ENCODE results near the gene NFIC.
"Not testable (repeated sequence)": the region's sequence is repeated elsewhere in the genome, so short reads cannot be mapped to it uniquely, and the experiment has no call there.

Gene NFIC

DNA sequence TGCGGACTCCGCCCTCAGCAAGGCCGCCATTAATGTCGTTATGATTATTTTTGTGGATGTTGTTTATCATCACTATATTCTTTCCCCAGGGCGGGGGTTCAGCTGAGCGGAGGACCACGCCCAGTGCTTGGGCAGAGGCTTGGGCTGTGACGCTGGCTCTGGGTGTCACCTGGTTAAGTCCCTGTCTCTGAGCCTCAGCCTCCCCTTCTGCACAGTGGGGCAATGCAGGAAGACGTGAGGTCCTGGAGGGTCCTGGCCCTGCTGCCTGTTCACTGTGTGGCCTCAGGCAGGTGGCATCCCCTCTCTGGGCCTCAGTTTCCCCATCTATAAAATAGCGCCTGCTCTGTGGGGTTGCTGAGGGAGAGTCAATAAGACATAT, 32.5 kb downstream of the NFIC start:
- intact Hi-C loops (cut with micrococcal nuclease) = no loop called here
- Mint-ChIP-seq H3K4me3 (no peak overlapping the region), H3K36me3 (ENCODE audit: low read depth) (peaks cover 82% of the 10 kb centered on the region), H3K27ac (peak overlapping the region; percentile 17), H3K9me3 (peaks cover 8% of the 10 kb centered on the region), H3K27me3 (no peaks in the 10 kb centered on the region), H3K4me1 (ENCODE audit: low read depth) (peaks cover 20% of the 10 kb centered on the region)

DNA sequence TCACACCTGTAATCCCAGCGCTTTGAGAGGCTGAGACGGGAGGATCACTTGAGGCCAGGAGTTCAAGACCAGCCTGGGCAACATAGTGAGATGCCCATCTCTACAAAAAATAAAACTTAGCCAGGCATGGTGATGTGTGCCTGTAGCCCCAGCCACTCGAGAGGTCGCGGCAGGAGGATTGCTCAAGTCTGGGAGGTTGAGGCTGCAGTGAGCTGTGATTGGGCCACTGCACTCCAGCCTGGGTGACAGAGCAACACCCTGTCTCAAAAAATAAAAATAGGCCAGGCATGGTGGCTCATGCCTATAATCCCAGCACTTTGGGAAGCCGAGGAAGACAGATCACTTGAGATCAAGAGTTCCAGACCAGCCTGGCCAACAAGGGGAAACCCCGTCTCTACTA, 32.9 kb downstream of the NFIC start:
- H3K4me3 Mint-ChIP-seq; intact Hi-C loops (cut with micrococcal nuclease); H3K27me3 Mint-ChIP-seq; H3K9me3 Mint-ChIP-seq: not testable (repeated sequence)
- H3K4me1 Mint-ChIP-seq (ENCODE audit: low read depth) = peaks cover 20% of the 10 kb centered on the region
- peaks cover 83% of the 10 kb centered on the region for H3K36me3 Mint-ChIP-seq (ENCODE audit: low read depth)
- H3K27ac Mint-ChIP-seq = peak overlapping the region; percentile 17

DNA sequence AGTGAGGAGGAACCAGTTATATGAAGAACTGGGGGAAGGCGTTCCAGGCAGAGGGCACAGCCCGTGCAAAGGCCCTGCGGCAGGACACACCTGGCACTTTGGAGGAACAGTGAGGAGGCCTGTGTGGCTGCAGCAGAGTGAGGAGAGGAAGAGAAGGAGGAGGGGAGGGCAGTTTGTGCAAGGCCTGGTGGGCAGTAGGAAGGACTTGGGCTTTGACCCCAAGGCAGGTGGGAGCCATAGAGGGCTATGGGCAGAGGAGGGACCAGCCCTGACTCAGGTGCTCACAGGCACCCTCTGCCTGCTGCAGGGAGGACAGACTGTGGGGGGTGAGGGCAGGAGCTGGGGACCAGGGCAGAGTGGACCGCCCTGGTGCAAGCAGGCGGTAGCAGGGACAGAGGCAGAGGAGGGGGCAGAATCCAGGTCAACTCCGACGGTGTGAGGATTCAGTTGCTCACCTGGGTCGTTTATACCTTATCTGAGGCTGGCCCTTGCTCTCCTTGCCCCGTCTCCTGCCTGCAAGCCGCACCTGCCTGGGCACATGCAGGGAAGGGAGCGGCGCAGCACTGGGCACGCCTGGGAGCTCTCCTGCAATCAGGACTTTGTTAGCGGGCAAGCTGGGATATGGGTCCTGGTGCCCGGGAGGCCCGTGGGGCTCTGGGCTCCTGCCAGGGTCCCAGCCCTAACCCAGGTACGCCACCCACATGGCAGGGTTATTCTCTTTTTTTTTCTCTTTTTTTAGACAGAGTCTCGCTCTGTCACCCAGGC, 34.8 kb downstream of the NFIC start:
- Mint-ChIP-seq H3K36me3 (ENCODE audit: low read depth) (peaks cover 84% of the 10 kb centered on the region), H3K4me1 (ENCODE audit: low read depth) (peaks cover 30% of the 10 kb centered on the region), H3K9me3 (peaks cover 8% of the 10 kb centered on the region), H3K4me3 (no peak overlapping the region), H3K27ac (no peak overlapping the region), H3K27me3 (no peaks in the 10 kb centered on the region)
- intact Hi-C loops (cut with micrococcal nuclease) = no loop called here

DNA sequence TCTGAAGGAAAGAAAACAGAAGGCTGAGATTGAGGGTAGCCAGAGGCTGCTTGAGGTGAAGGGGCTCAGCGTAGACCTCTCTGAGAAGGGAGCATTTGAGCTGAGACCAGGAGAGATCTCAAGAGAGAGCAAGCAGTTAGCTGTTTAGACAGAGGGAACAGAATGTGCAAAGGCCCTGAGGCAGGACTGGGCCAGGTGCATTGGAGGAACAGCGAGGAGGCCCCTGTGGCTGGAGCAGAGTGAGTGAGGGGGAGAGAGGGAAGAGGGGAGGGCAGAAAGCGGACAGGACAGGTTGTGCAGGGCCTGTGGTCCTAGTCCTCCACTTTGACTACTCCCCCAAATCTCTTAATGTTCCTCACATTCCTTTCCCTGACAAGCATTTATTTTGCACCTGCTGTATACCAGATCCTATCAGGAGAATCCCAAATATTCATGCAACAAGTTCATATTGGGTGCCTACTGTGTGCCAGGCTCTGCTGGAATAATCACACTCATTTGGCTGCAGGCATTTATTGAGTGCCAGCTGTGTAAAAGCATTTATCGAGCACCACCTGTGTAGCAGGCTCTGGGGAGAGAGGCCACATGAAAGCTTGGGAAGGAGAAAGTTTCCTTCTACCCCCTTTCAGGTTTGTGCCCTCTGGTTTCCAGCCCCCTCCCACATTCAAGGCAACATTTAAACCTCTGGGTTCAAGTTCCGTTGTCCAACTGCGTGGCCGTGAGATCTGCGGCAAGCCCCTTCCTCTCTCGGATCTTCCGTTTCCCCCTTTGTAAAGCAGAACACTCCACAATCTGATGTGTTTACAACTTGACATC, 36.5 kb downstream of the NFIC start:
- intact Hi-C loops (cut with micrococcal nuclease) = no loop called here
- Mint-ChIP-seq H3K4me1 (ENCODE audit: low read depth) (peaks cover 30% of the 10 kb centered on the region), H3K27me3 (no peaks in the 10 kb centered on the region), H3K27ac (no peak overlapping the region), H3K36me3 (ENCODE audit: low read depth) (peaks cover 85% of the 10 kb centered on the region), H3K4me3 (no peak overlapping the region), H3K9me3 (peaks cover 8% of the 10 kb centered on the region)

DNA sequence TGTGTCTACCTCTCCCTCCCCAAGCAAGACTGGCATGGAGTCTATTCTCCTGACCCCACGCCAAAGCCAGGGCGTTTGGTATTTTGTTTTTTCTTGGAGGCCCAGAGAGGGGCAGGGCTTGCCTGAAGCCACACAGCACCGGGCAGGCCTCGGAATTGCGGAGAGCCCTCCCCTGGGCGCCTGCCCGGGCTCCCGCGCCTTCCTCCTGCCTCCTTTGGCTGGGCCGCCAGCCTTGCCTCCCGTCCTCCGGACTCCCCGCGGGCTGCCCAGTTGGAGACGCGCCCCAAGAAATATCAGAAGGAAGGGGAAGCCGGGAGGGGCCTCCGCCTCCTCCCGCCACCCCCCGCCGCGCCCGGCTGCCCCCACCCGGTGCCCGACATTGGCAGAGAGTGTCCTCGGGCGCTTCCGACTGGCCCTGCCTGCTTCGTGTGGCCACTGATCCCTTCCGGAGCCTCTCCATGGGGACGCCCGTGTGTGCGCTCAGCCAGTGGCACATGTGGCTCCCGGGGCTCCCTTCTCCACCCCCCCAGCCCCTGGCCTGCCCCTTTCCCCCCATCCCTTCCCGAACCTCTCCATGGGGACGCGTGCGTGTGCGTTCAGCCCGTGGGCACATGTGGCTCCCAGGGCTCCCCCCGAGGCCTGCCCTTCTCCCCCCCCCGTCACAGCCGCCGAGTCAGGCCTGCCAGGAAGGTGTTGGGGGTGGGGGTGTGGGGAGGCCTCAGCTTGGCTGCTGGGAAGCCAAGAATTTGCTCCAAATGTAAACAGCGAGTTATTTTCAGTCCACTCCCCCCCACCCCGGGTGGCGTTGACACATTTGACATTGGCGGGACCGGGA, 37.3 kb downstream of the NFIC start:
- Mint-ChIP-seq H3K36me3 (ENCODE audit: low read depth) (peaks cover 84% of the 10 kb centered on the region), H3K27me3 (no peaks in the 10 kb centered on the region), H3K4me1 (ENCODE audit: low read depth) (peaks cover 30% of the 10 kb centered on the region)

DNA sequence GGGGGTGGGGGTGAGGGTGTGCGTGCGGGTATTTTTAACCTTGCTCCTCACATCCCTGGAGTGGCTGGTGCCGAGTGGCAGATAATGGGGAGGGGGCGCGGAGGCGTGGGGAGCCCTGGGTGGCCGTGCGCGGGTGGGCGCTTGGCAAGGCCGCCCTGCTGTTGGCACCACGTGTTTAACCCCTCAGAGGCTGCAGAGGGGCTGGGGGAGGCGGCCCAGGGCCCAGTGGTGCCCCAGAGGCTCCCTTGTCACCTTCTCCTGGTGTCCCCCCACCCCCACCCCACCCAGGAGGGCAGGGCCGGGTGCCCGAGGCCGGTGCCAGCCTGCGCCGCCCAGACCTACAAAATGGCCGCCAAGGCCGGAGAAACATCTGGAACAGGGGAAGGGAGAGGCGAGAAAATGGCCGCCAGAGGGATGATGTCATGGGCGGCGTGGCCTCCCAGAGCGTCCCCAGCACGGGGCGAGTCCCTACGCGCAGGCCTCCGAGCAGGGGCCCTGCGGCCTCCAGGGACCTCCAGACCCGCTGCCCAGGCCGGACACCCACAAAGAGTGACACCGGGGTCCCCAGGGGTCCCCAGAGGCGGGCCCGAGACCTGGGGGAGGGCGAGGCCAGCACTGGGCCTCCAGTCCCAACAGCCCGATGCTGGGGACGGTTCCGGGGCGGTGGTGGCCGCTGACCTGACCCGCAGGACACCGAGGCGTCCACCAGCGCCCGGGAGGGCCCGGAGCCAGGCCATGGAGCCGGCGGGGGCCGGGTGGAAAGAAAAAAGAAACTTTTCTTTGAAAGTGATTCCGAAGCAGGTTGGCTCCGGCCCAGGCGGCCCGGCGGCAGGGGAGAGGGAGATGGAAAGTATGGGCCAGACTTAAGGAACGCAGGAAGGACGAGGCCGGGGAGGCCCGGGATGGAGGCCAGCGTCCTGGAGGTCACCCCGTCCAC, 38.2 kb downstream of the NFIC start:
- Mint-ChIP-seq H3K27ac (no peak overlapping the region), H3K4me3 (no peak overlapping the region), H3K9me3 (peaks cover 8% of the 10 kb centered on the region), H3K36me3 (ENCODE audit: low read depth) (peaks cover 83% of the 10 kb centered on the region), H3K27me3 (no peaks in the 10 kb centered on the region), H3K4me1 (ENCODE audit: low read depth) (peaks cover 35% of the 10 kb centered on the region)
- intact Hi-C loops (cut with micrococcal nuclease) = no loop called here

More for the DNA sequence above, 37.3 kb downstream of the NFIC start:
- Mint-ChIP-seq H3K9me3 (peaks cover 8% of the 10 kb centered on the region), H3K4me3 (no peak overlapping the region), H3K27ac (no peak overlapping the region)
- intact Hi-C loops (cut with micrococcal nuclease) = no loop called here

DNA sequence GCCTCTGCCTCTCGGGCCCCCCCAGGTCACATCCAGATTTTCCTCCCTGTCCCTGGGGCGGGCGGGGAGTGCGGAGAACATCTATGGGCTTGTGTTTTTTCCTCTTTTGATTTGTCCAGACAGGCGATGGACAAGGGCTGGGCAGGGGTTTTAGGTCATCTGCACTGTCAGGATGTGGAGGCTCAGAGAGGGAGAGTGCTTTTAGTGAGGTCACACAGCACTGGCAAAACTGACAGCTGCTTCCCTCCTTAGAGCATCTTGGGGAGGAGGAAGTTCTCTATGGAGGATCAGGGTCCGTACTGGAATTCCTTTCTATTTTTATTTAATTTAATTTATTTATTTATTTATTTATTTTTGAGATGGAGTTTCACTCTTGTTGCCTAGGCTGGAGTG, 38.9 kb downstream of the NFIC start:
- H3K27ac Mint-ChIP-seq = no peak overlapping the region

DNA sequence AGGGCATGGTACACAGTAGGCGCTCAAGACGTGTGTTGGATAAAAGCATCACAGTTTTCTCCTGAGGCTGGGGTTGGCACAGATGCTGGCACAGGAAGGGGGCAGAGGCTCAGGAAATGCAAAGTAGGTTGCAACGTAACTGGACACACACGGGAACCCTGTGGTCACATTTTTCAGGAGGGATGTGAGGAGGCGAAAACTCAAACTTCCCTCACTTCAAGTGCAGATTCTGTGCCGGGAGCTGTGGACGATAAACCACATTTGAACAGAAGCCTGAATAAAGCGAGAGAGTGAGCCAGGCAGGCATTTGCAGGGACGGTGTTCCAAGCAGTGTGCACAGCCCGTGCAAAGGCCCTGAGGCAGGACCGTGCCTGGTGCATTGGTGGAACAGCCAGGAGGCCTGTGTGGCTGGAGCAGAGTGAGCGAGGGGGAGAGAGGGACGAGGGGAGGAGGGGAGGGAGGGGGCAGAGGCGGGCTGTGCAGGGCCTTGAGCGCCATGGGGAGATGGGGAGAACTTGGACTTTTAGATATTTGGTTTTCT, 40.3 kb downstream of the NFIC start:
- Mint-ChIP-seq H3K36me3 (ENCODE audit: low read depth) (peaks cover 87% of the 10 kb centered on the region), H3K9me3 (peaks cover 8% of the 10 kb centered on the region), H3K27me3 (no peaks in the 10 kb centered on the region), H3K4me3 (no peak overlapping the region), H3K27ac (no peak overlapping the region), H3K4me1 (ENCODE audit: low read depth) (peaks cover 34% of the 10 kb centered on the region)
- intact Hi-C loops (cut with micrococcal nuclease) = no loop called here

More for the DNA sequence above, 38.9 kb downstream of the NFIC start:
- Mint-ChIP-seq H3K4me1 (ENCODE audit: low read depth) (peaks cover 38% of the 10 kb centered on the region), H3K27me3 (no peaks in the 10 kb centered on the region), H3K36me3 (ENCODE audit: low read depth) (peaks cover 87% of the 10 kb centered on the region), H3K4me3 (no peak overlapping the region), H3K9me3 (peaks cover 8% of the 10 kb centered on the region)
- intact Hi-C loops (cut with micrococcal nuclease) = no loop called here

DNA sequence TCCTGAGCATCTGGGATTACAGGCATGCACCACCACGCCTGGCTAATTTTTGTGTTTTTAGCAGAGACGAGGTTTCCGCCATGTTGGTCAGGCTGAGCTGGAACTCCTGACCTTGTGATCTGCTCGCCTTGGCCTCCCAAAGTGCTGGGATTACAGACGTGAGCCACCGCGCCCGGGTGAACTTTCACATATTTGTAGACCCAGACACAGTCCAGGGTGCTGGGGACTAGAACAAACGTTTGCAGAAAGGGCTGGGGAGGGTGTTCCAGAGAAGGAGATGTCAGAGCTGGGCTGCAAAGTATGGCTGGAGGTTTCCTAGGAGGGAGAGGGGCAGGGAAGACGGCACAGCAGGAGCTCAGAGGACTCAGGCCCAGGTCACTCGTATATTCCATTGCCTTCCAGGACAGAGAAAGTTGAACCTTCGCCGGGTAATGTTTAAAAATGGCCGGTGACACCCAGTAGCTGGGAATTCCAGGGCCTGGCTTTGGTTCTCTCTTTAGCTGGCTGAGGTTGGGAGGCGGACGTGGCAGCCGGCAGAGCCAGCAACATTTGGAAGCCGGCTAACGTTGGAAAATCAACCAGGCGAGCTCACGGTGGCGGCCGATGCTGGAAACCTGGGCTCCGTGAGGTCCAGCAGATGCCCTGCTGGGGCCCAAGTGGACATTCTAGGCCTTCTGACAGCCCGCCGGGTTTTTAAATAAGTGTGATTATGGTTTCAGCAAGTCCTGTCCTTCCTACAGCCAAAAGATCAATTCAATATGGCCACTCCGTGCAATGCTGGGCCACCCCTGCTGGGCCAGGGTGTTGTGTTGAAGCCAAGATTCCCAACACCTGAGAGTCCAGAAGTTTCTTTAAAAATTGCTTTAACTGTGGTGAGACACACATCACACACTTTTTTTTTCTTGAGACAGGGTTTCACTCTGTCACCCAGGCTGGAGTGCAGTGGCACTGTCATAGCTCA, 41.5 kb downstream of the NFIC start:
- Mint-ChIP-seq H3K36me3 (ENCODE audit: low read depth) (peaks cover 85% of the 10 kb centered on the region), H3K9me3 (no peaks in the 10 kb centered on the region), H3K27ac (no peak overlapping the region), H3K27me3 (no peaks in the 10 kb centered on the region), H3K4me1 (ENCODE audit: low read depth) (peaks cover 34% of the 10 kb centered on the region), H3K4me3 (no peak overlapping the region)
- intact Hi-C loops (cut with micrococcal nuclease) = no loop called here

DNA sequence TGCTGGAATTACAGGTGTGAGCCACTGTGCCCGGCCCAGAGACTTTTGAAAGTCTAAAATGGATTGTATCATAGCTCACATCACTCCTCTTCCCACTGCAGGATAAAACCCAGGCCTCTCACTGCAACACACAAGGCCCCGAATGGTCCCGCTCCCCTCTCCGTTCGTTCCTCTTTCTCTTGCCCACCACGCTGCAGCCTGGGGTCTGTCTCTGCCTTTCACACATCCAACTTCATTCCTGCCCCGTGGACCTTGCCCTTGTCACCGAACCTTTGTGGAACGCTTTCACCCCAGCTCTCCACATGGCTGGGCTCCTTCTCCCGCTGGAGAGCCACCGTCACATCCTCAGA, 42.6 kb downstream of the NFIC start:
- Mint-ChIP-seq H3K36me3 (ENCODE audit: low read depth) (peaks cover 86% of the 10 kb centered on the region), H3K4me1 (ENCODE audit: low read depth) (peaks cover 38% of the 10 kb centered on the region), H3K27ac (no peak overlapping the region), H3K9me3 (no peaks in the 10 kb centered on the region), H3K4me3 (no peak overlapping the region), H3K27me3 (no peaks in the 10 kb centered on the region)
- intact Hi-C loops (cut with micrococcal nuclease) = no loop called here

DNA sequence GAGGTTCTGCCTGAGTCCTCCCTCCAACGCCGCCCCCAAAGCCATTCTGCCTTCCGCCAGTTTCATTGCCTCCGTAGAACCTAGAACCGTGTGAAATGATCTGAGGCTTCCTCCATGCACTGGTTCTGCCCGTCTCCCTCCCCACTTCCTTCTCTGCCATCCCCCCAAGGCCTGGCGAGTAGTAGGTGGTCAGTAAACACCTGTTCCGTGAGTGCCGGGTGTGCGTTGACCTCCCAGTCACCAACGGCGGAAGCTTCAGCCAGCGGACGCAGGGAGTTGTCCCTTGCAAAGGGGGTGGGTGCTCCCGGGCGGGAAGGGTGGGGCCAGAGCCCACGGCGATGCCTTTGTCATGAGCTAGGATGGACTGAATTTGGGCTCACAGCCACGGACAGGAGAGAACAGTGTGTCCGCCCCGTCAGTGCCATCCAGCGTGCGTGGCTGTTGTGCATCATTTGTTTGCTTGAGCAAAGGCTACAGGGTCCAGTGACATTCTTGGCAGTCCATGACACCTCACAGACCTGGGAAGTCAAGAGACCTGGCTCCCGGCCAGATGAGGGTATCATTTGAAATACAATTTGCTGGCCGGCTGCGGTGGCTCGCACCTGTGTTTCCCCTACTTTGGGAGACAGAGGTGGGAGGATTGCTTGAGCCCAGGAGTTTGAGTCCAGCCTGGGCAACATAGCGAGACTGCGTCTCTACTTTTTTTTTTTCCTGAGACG, 43.1 kb downstream of the NFIC start:
- intact Hi-C loops (cut with micrococcal nuclease) = no loop called here
- H3K36me3 Mint-ChIP-seq (ENCODE audit: low read depth) = peaks cover 88% of the 10 kb centered on the region
- H3K27ac Mint-ChIP-seq = no peak overlapping the region
- H3K4me1 Mint-ChIP-seq (ENCODE audit: low read depth) = peaks cover 39% of the 10 kb centered on the region
- no peaks in the 10 kb centered on the region for H3K9me3 Mint-ChIP-seq
- no peaks in the 10 kb centered on the region for H3K27me3 Mint-ChIP-seq
- no peak overlapping the region for H3K4me3 Mint-ChIP-seq

DNA sequence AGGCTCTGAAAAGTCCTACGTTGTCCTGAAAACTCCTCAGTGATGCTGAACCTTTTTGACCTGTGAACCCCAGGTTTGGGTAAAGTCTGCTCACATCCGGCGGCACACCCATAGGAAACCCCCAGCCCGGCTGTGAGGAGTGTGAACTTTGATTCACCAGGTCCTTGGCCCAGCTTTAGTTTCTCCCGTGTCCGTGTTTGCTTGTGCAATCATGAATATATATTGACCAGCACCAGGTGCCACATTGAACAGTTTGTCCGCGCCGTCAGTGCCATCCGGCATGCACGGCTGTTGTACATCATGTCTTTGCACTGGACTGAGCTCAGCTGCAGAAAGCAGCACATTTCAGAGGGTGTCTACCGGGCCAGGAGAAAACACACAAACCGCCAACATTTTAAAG, 45.3 kb downstream of the NFIC start:
- Mint-ChIP-seq H3K27ac (no peak overlapping the region), H3K4me1 (ENCODE audit: low read depth) (peaks cover 24% of the 10 kb centered on the region), H3K27me3 (no peaks in the 10 kb centered on the region), H3K9me3 (no peaks in the 10 kb centered on the region), H3K4me3 (no peak overlapping the region), H3K36me3 (ENCODE audit: low read depth) (peaks cover 86% of the 10 kb centered on the region)
- intact Hi-C loops (cut with micrococcal nuclease) = no loop called here

Measured in dendritic cell treated with granulocyte-macrophage colony-stimulating factor and Interleukin-4, amounts not matched to agents 40 ng/mL and 50 ng/mL, for 4 days (primary cell).